Amygdala (tissue), 56 donors: ENCODE data around the gene LBHD2.
"Not testable (repeated sequence)": the region's sequence is repeated elsewhere in the genome, so short reads cannot be mapped to it uniquely, and the experiment has no call there.

ENCODE experiments used
- DNase-seq, 56 donors: peaks; one replicate each; lab custom pipeline; 2025; lab: John Stamatoyannopoulos, UW

The LBHD2 gene

DNA sequence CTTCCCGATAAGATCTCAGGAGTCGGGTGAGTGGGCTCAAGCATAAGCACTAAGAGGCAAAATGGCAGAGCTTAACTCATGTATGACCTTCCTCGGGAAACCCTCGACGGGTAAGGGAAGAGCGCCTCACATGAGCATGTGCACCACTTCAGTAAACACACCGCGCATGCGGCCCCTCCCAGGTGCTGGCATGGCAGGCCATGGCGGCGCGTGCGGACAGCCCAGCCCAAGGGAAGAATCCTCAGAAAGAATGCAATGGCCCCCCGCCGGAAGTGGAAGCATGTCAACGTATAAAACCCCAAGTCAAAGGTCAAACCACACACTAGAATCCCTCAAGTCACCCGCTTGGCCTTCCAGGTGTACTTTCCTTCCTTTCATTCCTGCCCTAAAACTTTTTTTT, 32.6 kb downstream of the LBHD2 start:
- DNase-seq = no peak

DNA sequence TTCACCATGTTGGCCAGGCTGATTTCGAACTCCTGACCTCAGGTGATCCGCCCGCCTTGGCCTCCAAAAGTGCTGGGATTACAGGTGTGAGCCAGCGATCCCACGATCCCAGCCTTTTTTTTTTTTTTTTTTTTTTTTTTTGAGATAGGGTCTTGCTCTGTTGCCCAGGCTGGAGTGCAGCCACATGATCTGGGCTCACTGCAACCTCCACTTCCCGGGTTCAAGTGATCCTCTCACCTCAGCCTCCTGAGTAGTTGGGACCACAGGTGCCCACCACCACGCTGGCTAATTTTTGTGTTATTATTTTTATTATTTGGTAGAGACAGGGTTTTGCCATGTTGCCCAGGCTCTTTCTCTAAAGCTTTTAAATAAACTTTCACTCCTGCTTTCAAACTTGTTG, 33.5 kb downstream of the LBHD2 start:
- DNase-seq = not testable (repeated sequence)

DNA sequence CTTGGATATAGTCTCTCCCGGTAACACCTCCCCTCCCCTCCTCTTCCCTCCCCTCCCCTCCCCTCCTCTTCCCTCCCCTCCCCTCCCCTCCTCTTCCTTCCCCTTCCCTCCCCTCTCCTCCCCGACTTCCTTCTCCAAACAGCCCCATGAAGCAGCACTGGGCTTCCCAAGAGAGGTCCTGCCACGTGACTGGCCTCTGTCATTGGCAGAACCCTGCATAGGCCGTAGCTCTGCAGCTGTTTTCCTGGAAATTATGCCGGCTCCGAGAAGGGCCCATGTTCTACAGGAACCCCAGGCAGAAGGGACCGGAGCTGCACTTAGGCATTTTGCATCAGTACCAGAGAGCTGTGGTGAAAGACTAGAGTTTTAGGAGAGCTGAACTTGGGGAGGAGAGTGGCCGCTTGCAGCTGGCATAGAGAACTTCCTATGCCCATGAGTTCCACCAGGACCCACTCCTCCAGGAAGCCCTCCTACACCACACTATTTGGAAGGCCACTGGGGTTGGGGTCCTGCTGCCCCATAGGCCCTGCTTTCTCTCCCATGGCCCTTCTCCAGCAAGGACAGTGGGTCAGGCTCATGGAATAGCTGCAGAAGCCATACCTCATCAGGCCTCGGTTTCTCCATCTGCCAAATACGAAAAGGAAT, 34.1 kb downstream of the LBHD2 start:
- peak in 15 of 56 donors; percentile 12 to 63 (median 34) for DNase-seq

DNA sequence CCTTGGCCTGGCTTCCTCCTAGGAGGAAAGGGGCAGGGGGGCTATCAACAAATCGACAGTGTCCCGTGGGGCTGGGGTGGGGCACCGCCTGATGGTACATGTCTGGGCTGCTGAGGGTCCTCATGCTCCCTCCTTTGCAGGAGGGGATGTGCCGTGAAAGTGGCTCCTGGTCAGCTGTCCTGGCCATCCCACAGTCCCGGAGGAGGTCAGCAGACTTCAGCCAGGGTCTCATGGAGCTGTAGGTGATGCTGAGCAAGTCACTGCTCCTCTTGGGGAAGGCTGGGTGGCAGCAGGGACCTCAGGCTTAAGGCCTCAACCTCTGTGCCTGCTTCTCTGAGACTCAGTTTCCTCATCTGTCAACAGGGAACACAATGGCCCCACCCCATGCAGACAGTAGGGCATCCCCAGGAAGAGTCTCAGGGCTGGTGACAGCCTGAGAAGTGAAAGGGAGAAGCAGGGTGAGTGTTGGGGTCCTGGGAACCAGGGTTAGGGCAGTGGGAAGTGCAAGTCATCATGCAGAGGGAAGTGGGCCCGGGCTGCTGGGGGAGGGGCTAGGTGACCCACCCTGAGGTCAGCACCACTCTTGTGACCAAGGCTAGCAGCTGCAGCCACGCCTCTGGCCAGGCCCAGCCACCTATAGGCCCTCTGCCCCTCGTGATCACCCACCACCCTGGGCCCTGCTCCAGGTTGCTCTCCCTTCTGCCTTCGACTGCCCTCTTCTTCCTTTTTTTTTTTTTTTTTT, 34.8 kb downstream of the LBHD2 start:
- peak in 15 of 56 donors; percentile 15 to 66 (median 30) for DNase-seq

DNA sequence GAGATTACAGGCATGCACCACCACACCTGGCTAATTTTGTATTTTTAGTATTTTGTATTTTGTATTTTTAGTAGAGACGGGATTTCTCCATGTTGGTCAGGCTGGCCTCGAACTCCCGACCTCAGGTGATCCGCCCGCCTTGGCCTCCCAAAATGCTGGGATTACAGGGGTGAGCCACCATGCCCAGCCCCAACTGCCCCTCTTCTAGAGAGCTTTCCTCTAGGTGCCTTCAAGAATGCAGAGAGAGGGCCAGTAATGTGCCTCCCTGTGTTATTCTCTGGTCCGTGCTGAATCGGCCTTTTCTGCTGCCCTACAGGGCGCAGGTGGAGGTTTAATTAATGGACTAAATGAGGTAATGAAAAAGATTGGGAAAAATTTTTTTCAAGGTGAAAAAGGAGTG, 35.5 kb downstream of the LBHD2 start:
- DNase-seq = not testable (repeated sequence)

DNA sequence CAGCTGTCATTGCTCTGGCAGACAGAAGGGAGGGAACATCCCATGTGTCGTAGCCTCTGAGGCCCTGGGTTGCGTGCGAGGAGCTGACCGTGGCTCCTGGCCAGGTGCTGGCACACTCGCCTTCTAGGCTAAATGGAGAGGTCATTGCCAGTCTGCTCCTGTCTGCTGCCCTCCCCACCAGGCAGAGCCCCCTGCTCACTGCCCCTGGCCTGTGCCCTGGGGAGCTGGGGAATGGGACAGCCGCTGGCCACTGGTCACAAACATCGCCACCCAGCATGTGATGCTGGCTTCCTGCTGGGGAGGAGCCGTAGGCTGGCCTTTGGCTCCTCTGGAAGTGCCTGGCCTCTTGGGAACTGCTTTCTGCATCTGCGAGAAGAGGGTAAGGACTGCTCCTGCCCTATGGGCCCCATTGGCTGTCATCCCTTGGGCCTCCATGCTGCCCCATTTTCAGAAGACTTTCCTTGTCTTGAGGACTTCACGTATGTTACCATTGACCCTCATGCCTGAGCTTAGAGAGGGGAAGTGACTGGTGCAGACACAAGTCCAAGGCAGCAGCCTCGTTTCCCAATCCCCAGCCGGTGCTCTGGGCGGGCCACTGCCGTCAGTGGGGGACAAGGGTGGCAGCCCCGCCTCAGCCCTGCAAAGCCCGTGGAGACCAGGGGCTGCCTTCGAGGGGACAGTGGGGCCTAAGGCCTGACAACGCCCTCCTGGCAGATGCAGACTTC, 37.3 kb downstream of the LBHD2 start:
- DNase-seq = peak in 1 of 56 donors; percentile 34

DNA sequence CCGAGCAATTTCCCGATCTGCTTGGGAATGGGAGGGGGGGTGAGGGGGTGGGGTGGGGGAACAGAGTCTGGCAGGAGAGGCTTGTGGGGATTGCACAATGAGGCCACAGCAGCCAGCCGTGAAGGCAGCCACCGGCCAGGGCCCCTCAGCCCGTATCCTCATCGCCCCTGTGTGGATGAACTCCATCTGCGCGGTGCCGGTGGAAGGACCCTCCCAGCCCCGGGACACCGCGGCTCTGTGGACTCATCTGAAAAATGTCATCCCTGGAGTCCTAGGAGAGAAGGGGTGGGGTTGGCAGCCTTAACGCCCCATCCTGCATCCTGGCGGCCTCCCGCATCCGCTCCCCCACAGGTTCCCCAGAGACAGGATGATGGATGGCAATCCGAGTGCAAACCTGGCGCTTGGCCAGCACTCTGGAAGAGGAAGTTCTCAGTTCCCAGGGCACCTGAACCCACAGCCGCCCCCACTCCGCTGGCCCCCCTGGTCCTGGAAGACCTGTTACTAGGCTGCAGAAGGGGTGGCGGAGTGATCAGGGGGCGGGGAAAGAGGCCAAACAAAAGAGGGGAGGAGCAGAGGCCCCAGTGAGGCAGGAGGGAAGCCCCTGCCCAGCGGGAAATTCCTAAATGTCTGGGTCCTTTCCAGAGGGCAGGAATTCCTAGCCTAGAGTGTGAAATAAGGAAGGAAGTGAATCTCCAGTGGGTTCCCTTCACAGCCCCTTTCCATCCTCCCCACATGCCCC, 38.0 kb downstream of the LBHD2 start:
- DNase-seq = peak in 2 of 56 donors; percentile 30 to 49

DNA sequence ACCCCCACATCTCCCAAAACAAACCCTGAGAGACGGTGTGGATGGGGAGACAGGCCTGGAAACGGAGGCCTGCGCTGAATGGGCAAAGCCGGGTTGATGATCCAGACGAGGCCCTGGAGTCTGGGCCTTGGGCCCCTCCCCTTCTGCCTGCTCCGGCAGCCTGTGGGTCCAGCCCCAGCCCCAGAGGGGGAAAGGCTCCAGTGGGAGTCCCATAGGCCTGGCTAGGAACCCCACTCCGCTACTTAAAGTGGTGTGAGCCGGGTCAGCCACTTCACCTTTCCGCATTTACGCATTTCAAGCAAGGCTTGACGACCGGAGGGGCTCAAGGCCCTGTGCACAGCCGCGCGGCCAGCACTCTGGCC, 38.6 kb downstream of the LBHD2 start:
- DNase-seq = no peak

DNA sequence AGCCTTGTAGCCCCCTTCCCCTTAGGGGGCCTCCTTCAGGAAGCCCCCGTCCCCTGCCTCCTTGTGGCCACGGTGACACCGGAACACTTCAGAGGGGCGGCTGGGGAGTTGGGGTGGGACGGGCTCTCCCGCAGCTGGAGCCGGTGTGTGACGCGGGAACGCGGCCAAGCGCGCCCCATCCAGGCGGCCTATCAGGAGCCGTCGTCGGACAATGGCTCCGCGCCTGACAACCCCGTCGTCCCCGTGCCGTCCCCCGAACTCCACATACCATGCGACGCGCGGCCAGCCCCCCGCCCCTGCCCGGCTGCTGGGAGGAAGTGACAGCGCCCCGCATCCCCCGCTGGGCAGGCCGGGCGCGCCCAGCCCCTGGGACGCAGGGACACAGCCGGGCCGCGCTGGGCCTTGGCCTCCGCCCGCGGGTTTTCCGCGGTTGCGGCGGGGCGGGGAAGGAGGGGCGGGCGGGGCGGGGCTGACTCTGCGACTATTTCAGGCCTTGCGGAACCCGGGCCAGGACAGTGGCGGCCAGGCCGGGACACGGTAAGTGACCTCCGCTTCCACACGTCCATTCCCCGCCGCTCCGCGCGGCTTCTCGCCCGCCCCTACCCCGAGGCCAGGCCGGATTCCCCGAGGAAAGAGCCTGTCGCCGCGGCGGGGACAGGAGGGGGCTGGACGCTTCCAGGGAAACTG, 39.1 kb downstream of the LBHD2 start, which contains the start of gene TNFAIP2:
TNFAIP2 (plus strand) TSS at position 515 of the 687 bp plus-strand sequence. CDS start 2,997 bp downstream, outside the sequence.
- DNase-seq = peak in 1 of 56 donors; percentile 66

DNA sequence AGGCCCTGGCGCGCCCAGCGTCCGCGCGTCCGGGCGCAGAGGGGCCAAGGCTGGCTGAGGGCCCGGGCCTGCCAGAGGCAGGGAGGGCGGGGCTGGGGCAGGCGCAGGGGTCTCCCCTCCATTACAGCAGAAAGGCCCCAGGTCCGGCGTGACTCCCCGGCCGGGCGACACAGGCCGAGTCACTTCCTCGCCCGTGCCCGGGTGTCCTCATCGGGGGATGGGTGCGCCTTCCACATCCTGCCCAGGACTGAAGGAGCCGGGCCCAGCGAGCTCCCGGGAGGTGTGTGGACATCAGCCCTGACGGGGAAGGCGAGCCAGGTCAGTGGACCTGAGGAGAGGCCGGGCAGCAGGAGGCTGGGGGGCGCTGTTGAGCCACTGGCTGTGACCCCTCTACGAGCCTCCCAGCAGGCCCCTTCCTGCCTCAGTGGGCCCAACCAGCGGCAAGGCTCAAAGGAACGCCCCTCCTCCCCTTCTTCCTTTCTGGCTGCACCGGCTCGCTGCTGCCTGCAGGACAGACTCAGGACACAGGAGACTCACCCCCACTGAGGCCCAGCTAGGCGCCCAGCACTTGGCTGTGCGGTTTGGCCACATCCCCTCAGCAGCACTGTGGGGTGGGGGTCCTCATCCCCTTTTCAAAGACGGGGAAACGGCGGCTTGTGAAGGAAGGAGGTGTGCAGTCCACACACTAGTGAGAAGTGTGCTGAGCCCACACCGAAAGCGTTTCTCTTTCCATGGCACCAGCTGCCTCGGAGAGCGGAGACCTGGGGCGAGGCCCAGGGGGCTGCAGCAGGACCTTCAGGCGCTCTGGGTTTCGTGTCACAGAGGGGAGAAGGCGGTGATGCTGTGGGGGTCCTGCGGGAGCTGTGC, 39.9 kb downstream of the LBHD2 start:
- peak in 1 of 56 donors; percentile 26 for DNase-seq

DNA sequence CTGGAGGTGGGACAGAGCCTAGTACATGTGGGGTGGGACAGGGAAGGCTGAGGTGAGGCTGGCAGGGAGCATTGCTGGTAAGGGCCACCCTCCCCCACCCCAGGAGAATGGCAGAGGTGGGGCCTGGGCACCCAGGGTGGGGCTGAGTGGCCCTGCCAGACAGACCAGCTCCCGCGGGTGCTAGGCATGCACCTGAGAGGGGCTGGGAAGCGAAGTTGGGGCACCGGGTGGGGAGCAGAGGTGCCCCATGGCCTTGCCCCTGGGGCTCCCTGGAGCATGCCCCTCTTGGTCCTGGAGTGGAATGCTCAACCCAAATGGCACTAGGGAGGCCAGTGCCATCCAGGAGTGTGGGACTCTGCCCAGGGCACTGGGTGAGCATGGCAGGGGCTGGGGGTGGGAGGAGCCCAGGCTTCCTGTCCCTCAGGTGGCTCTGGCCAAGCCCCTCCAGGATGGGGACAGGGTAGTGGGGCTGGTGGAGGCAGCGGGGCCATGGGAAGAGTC, 40.5 kb downstream of the LBHD2 start:
- DNase-seq = no peak

DNA sequence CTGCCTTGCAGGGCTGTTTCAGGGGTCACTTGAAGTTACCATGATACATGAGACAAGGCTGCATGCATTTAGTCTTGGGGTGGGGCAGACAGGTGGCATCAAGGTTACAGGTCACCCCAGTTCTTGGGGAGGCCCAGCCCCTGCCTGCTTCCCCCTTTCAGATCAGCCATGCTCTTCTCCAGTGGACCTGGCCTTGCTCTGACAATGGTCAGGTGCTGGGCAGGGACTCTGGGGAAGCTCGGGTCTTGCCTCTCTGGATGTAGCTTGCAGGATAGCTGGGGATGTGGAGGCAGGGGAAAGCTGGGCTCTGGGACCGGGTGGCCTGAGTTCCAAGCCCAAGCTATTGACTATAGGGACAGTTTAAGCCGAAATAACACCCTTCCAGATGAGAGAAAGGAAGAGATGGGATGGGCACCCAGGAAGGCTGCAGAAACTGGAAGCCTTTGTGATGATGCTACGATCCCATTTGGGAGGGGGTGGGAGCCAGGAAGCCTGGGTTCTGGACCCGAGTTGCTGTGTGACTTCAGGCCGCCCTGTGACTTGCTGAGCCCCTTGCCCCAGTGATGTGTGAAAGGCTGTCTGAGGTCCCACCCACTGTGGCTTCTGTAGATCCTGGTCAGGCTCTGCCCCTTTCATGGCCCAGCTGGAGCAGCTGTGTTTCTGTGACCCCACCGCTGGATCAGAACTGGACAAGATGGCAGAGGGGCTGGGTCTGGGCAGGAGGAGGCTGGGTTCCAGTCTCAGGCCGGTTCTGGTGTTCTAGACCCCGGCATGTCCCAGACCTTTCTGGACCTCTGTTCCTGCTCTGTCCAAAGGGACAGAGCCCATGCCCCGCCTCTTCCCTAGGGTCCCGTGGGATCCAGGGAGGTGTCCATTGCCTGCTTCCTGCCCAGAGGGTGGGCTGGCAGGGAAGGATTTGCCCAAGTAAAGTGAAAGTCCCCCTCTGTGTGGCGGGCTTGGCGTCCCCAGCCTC, 41.4 kb downstream of the LBHD2 start:
- no peak for DNase-seq

DNA sequence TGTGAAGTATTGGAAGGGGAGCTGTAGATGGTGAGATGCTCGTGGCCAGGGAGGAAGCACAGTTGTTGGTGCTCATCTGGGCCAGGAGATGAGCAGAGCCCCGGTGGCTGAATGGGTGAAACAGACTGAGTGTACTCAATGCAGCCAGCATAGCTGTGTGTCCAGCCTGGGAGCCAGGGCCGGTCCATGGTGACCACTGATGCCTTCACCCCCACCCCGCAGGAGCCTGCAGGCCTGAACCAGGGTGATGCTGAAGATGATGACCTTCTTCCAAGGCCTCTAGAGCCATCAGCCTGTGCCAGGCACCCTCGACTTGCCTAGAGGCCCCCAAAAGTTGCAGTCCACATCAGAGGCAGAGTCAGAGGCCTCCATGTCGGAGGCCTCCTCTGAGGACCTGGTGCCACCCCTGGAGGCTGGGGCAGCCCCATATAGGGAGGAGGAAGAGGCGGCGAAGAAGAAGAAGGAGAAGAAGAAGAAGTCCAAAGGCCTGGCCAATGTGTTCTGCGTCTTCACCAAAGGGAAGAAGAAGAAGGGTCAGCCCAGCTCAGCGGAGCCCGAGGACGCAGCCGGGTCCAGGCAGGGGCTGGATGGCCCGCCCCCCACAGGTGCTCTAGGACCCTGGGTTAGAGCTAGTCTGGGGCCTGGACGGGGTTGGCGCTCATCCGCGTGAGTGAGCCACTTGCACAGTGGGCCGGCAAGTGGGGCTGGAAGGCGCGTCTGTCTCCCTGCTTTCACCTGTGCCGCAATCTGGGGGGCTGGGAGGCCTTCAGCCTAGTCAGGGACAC, 42.3 kb downstream of the LBHD2 start:
- no peak for DNase-seq

DNA sequence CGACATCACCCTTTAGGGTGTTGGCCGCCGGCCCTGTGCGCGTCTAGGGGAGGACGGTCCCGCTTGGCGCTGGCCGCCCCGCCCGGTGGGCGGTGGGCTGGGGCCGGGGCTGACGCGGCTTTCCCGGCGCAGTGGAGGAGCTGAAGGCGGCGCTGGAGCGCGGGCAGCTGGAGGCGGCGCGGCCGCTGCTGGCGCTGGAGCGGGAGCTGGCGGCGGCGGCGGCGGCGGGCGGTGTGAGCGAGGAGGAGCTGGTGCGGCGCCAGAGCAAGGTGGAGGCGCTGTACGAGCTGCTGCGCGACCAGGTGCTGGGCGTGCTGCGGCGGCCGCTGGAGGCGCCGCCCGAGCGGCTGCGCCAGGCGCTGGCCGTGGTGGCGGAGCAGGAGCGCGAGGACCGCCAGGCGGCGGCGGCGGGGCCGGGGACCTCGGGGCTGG, 42.9 kb downstream of the LBHD2 start:
- peak in 9 of 56 donors; percentile 15 to 70 (median 30) for DNase-seq

DNA sequence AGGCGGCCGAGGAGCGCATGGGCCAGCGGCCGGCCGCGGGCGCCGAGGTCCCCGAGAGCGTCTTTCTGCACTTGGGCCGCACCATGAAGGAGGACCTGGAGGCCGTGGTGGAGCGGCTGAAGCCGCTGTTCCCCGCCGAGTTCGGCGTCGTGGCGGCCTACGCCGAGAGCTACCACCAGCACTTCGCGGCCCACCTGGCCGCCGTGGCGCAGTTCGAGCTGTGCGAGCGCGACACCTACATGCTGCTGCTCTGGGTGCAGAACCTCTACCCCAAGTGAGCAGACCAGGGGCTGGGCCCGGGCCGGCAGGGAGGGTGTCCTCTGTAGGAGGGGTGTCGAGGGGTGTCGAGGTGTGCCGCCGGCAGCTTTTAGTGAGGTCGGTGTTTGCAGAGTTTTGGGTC, 43.3 kb downstream of the LBHD2 start:
- DNase-seq = no peak

DNA sequence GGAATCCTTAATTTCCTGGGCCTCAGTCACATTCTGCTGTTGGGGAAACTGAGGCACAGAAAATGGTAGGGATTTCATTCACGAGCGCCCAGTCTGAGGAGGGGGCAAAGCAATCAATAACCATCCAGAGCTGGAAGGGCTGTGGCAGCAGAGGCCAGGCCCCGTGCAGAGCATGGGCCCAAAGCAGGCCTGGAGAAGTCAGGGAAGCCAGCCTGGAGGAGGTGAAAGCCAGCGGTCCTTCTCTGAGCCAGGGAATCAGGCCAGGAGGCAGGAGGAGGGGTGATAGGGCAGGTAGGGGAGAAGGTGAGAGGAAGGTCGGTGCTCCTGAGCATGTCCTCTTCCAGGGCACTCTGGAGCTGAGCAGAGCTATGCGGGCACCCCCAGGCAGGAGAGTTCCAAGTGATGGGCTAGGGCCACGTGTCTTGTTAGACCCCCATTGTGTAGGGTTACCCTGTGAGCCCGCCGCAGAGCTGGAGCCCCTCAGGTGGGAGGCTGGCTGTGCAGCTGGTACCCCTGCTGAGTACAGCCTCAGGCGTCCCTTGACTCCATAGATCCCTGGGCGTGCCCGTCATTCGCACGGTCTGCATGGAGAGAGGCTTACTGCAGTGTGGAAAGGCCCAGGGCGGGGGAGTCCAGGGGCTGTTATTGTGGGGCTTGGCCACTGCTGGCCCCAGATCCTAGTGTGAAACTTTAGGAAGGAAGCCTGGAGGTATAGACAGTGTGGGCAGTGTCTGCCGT, 44.0 kb downstream of the LBHD2 start:
- no peak for DNase-seq
